K562 (cell line): ENCODE data around the gene TCAP. TPM values are rescaled to one million over a fixed set of nuclear protein-coding genes. Genes with fewer than 3 reads are reported as not detected.

Source experiments
- FUS ChIP-seq: fragments of 200-400 bp; formaldehyde crosslinking; optimal IDR thresholded peaks from 2 replicates; pipeline ENCODE3; 2017; ENCODE audit warnings: low read depth, low read length
- HNRNPK ChIP-seq: fragments of 200-400 bp; formaldehyde crosslinking; IDR thresholded peaks from one replicate; pipeline ENCODE4 v1.6.1; 2018; ENCODE audit warnings: mild to moderate bottlenecking, low read depth, low read length; ENCODE audit not compliant: poor library complexity, severe bottlenecking
- ZNF253 ChIP-seq: fragments of 250-450 bp; sonication (Bioruptor Pico); conservative IDR thresholded peaks from 2 replicates; pipeline ENCODE4 v1.6.1; 2021; ENCODE audit warnings: mild to moderate bottlenecking
- polyA plus RNA-seq, 8 experiments: library from polyadenylated mRNA; depleted of rRNA in 4 of 8; stranded (reverse) in 5 of 8; unstranded in 3 of 8; fragments of >200 nt; fragmentation: Nextera tagmentation in 2 of 8; fragmentation: Illumina TruSeq in 1 of 8; extraction: Ambion mirVana in 2 of 8; extraction: Trizol in 1 of 8; gene quantifications; 2 replicates each; pipeline versions ENCODE4 v1.2.1 to v1.2.3, GENCODE V29; 2011 to 2014; ENCODE audit warnings: inconsistent platforms in 1 of 8, missing spikeins in 1 of 8
- total RNA-seq, 7 experiments: library from RNA; depleted of rRNA in 6 of 7; stranded (reverse); fragments of >200 nt in 6 of 7; fragmentation: Illumina TruSeq in 2 of 7; extraction: Trizol in 2 of 7; gene quantifications; 2 replicates each; pipeline versions ENCODE4 v1.2.1 to v1.2.3, GENCODE V29; 2011 to 2021; ENCODE audit warnings: low replicate concordance in 1 of 7
- TF ChIP-seq, protein P1 (sequence below): fragments of 450-650 bp; IDR thresholded peaks from 2 replicates; pipeline ENCODE4 v1.7.1; 2018; ENCODE audit warnings: mild to moderate bottlenecking, low read depth; ENCODE audit not compliant: partially characterized antibody
- TF ChIP-seq, protein P2 (sequence below): IDR thresholded peaks from 2 replicates; pipeline ENCODE4 v1.6.1; 2012; ENCODE audit warnings: low read depth, low read length, improper control_type of control experiment, borderline replicate concordance

The TCAP gene
- total and polyA plus RNA-seq, 9 of the 15 experiments (the other 6 are each of a cell fraction or from before 2014, with no cell fraction given), result 0.33 to 1.4 (median 0.82) TPM; not detected in 2

DNA sequence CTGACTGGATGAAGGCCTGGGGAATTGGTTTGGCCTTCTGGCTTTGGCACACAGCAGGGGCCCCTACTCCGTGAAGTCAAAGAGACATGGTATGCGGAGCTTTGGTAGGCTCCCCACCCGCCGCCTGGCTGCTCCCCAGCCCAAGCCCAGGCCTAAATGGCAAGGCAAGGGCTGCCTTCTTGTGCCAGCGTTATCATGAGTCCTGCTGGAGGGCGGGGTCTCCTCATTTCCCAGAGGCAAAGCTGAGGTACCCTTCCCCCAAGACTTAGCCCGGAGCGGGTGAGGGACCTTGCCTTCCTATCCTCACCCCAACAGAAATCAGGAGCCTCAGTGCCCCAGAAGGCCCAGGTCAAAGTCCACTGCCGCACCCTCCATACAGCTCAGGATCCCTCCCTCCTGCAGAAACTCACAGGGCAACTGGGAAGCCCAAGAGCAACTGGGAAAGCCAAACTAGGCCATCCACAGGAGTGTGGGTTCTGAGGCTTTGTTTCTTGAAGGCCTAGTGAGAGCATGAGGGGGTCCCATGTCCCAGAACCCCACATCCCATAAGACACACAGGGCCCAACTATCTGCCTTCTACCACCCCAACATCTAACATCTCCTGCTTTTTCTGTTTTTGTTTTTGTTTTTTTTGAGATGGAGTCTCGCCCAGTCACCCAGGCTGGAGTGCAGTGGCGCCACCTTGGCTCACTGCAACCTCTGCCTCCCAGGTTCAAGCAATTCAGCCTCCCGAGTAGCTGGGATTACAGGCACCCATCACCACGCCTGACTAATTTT, 13.4 kb downstream of the TCAP start (continued):
- TF ChIP-seq, protein P1, sequence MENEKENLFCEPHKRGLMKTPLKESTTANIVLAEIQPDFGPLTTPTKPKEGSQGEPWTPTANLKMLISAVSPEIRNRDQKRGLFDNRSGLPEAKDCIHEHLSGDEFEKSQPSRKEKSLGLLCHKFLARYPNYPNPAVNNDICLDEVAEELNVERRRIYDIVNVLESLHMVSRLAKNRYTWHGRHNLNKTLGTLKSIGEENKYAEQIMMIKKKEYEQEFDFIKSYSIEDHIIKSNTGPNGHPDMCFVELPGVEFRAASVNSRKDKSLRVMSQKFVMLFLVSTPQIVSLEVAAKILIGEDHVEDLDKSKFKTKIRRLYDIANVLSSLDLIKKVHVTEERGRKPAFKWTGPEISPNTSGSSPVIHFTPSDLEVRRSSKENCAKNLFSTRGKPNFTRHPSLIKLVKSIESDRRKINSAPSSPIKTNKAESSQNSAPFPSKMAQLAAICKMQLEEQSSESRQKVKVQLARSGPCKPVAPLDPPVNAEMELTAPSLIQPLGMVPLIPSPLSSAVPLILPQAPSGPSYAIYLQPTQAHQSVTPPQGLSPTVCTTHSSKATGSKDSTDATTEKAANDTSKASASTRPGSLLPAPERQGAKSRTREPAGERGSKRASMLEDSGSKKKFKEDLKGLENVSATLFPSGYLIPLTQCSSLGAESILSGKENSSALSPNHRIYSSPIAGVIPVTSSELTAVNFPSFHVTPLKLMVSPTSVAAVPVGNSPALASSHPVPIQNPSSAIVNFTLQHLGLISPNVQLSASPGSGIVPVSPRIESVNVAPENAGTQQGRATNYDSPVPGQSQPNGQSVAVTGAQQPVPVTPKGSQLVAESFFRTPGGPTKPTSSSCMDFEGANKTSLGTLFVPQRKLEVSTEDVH, result no peak
- no peak for TF ChIP-seq HNRNPK
- TF ChIP-seq, protein P2, sequence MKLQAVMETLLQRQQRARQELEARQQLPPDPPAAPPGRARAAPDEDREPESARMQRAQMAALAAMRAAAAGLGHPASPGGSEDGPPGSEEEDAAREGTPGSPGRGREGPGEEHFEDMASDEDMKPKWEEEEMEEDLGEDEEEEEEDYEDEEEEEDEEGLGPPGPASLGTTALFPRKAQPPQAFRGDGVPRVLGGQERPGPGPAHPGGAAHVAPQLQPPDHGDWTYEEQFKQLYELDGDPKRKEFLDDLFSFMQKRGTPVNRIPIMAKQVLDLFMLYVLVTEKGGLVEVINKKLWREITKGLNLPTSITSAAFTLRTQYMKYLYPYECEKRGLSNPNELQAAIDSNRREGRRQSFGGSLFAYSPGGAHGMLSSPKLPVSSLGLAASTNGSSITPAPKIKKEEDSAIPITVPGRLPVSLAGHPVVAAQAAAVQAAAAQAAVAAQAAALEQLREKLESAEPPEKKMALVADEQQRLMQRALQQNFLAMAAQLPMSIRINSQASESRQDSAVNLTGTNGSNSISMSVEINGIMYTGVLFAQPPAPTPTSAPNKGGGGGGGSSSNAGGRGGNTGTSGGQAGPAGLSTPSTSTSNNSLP, result no peak
- TF ChIP-seq ZNF253 (CRISPR knock-in tag), result no peak
- TF ChIP-seq FUS, result no peak
